Medulla oblongata (tissue), 1 donor: ENCODE data around the gene APOB.
"Not testable (repeated sequence)": the region's sequence is repeated elsewhere in the genome, so short reads cannot be mapped to it uniquely, and the experiment has no call there.

Source experiments
- DNase-seq: peaks from one replicate; pipeline ENCODE4 v3.0.0-alpha.2; 2015; ENCODE audit errors: extremely low spot score

APOB gene

GRCh38 chr2:21034156-21034971 lies 9.5 kb downstream of the APOB start:
- DNase-seq: no peak

- no peak for DNase-seq
Observed at GRCh38 chr2:21033237-21034155, 10.4 kb downstream of the APOB start.

DNA sequence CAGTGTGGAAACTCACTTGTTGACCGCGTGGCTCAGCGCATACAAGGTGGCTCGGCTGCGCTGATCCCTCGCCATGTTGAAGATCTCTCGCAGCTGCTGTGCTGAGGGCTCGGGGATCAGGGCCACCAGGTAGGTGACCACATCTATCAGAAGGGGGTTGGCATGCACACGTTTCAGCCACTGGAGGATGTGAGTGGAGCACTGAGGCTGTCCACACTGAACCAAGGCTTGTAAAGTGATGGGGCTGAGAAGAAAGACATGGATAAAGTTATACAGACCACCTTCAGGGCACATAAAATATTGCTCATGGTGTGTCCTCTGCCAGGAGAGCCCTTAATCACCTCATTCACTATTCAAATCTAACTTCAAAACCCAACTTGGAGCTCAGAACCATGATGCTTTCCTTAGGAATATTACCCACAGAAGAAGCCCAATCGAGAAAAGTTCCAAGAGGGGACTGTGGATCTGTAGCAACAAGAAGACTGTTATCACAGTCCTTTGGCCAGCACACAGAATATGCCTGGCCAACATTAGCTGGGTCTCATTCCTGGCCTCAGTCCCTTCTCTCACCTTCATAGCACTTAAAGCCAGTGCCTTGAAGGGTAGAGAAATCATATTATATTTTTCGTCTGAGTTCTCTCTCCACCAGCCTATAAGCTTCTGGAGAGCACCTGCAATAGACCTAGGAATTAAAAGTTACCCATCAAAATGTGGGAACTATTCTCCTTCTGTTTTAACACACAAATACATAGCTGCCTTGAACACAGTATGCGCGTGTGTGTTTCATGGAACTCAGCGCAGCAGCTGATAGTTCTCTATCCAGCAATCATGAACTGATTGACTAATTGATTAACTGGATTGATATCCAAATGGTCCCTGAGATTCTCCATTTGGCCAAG lies 11.3 kb downstream of the APOB start:
- DNase-seq: no peak

GRCh38 chr2:21030983-21031968 lies 12.6 kb downstream of the APOB start:
- no peak for DNase-seq

DNA sequence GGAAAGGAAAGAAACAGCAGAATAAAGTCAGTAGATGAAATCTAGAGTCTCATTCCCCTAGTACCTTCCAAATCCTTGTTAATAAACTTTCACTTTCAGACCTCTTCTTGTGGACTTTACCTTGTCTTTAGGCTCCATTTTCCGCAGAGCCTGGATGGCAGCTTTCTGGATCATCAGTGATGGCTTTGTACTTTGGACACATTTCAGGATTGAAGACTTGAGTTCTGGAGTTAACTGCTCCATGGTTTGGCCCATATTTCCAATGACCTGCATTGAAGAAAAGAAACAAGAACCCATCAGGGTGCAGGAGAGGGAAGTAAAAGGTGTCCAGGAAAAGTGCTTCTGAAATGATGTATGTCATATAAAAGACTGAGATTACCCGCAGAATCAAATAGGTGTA lies 14.4 kb downstream of the APOB start:
- DNase-seq: no peak

DNA sequence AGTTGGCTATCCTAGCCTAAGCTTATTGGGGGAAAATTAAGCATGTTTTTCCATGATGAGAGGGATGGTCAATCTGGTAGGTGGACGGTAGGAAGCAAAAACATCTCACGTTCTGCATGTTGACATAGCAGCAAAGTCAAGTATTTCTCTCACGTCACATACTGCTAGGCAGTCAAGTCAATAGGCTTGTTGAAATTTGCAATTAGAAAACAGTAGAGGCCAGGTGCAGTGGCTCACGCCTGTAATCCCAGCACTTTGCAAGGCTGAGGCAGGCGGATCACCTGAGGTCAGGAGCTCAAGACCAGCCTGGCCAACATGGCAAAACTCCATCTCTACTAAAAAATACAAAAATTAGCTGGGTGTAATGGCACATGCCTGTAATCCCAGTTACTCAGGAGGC lies 14.9 kb downstream of the APOB start:
- DNase-seq: not testable (repeated sequence)

- DNase-seq: no peak
Observed at GRCh38 chr2:21028021-21028947, 15.6 kb downstream of the APOB start.

DNA sequence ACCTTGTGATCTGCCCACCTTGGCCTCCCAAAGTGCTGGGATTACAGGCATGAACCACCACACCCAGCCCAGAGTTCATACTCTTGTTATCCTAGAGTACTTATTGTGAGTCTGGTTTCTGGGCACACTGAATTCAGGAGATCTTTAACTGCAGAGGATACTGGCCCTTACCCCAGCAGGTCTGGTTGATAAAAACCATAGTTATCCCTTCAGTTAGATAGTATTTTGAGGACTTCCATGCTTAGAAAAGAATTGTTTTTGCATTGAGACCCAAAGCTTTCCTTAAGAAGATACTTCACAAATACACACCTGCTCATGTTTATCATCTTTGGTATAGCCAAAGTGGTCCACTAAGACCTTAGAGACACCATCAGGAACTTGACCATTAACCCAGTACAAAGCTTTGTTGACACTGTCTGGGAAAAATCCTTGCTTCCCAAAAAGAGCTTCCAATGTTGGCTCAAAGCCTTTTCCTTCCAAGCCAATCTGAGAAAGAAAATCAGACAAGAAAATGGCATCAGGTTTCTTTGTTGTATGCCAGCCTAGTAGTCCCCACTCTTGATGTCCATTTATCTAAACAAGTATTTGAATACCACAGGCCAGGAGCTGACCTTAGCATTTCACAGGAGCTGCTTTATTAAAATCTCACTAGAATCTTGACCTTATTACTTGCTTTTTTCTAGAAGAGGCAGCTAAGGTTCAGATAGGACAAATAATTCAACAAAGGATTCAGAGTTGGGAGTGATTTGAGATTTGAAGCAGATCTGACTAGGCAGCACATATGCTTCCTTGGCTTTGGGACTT lies 17.2 kb downstream of the APOB start:
- DNase-seq: no peak

DNA sequence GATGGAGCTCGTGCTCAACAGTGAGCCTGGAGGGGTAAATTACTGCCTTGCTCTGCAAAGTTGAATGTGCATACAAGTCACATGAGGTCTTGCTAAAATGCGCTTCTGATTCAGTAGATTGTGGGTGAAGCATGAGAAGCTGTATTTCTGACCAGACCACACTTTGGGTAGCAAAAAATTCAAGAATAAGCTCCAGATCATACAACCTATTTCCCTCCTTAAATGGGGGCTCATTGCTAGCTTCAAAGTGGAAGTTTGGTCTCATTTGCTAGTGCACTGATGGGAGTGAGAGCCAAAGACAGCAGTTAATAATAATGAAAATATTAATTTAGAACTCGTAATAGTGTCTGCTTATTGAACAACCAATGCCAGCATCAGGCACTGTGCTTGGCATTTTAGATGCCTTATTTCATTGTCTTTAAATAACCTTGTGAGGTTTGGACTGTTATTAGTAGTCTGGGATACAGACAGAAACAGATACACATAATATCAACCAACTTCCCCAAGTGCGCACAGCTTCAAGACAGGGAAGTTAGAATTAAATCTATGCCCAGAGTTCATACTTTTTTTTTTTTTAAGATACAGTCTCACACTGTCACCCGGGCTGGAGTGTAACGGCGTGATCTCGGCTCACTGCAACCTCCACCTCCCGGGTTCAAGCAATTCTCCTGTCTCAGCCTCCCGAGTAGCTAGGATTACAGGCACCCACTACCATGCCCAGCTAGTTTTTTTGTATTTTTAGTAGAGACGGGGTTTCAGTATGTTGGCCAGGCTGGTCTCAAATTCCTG lies 18.0 kb downstream of the APOB start:
- no peak for DNase-seq

- DNase-seq: no peak
Observed at GRCh38 chr2:21024722-21025389, 19.0 kb downstream of the APOB start.

GRCh38 chr2:21024198-21024597 lies 19.7 kb downstream of the APOB start:
- DNase-seq: no peak

- DNase-seq: no peak
Observed at GRCh38 chr2:21023419-21024181, 20.3 kb downstream of the APOB start.

GRCh38 chr2:21022792-21023367 lies 21.0 kb downstream of the APOB start:
- no peak for DNase-seq

DNA sequence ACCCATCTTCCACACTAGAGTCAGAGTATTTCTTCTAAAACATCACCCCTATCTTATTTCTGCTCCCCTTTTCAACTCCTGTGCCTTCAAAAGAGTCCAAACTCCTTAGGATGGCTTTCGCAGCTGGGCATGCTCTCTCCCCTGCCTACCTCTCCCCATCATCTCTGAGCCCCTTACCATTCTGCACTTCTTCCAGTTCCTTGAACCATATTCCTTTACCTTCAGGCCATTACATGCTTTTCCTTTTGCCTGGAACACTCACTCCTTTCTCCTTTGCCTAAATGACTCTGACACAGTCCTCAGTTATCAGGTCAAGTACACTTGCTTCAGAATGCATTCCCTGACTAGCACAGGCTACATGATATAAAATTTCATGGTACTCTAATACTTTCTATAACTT lies 22.4 kb downstream of the APOB start:
- no peak for DNase-seq

GRCh38 chr2:21020668-21021288 lies 23.1 kb downstream of the APOB start:
- DNase-seq: no peak
